Activated CD4-positive, alpha-beta T cell treated with anti-CD3 and anti-CD28 coated beads for 24 hours (primary cell): ENCODE results near the gene YWHAG.
"Not testable (repeated sequence)": the region's sequence is repeated elsewhere in the genome, so short reads cannot be mapped to it uniquely, and the experiment has no call there.

ENCODE experiments used
- DNase-seq, 2 donors: peaks; one replicate each; pipeline ENCODE4 v3.0.0-alpha.2; 2020; ENCODE audit warnings: low read depth in 2 of 2

YWHAG gene

GRCh38 chr7:76358481-76359110, at the start of gene YWHAG:
Gene YWHAG (minus strand): TSS chr7:76358991. CDS start chr7:76358808, 183 bp downstream.
- peak; percentile 80 to 84 for DNase-seq

GRCh38 chr7:76408121-76408560, 49.4 kb upstream of the YWHAG start:
- DNase-seq, result no peak

GRCh38 chr7:76407718-76408117, 48.9 kb upstream of the YWHAG start:
- DNase-seq, result no peak

- no peak for DNase-seq
Observed at GRCh38 chr7:76405738-76406137, 46.9 kb upstream of the YWHAG start.

- no peak for DNase-seq
Observed at GRCh38 chr7:76403780-76404494, 45.1 kb upstream of the YWHAG start.

- not testable (repeated sequence) for DNase-seq
Observed at GRCh38 chr7:76403097-76403496, 44.3 kb upstream of the YWHAG start.

- no peak for DNase-seq
Observed at GRCh38 chr7:76400248-76400647, 41.5 kb upstream of the YWHAG start.

- DNase-seq, result peak; percentile 75 to 85
Observed at GRCh38 chr7:76397409-76398183, 38.8 kb upstream of the YWHAG start.

- no peak for DNase-seq
Observed at GRCh38 chr7:76396864-76397263, 38.1 kb upstream of the YWHAG start.

- no peak for DNase-seq
Observed at GRCh38 chr7:76395965-76396726, 37.4 kb upstream of the YWHAG start.

- not testable (repeated sequence) for DNase-seq
Observed at GRCh38 chr7:76395605-76395964, 36.8 kb upstream of the YWHAG start.

GRCh38 chr7:76394957-76395356, 36.2 kb upstream of the YWHAG start:
- DNase-seq, result no peak

GRCh38 chr7:76393116-76394031, 34.6 kb upstream of the YWHAG start:
- peak; percentile 87 to 88 for DNase-seq

- DNase-seq, result no peak
Observed at GRCh38 chr7:76392531-76393115, 33.8 kb upstream of the YWHAG start.

- DNase-seq, result no peak
Observed at GRCh38 chr7:76390092-76390491, 31.3 kb upstream of the YWHAG start.

- not testable (repeated sequence) for DNase-seq
Observed at GRCh38 chr7:76387789-76388188, 29.0 kb upstream of the YWHAG start.

- no peak for DNase-seq
Observed at GRCh38 chr7:76386691-76387260, 28.0 kb upstream of the YWHAG start.

- DNase-seq, result no peak
Observed at GRCh38 chr7:76383089-76383944, 24.5 kb upstream of the YWHAG start.

- no peak for DNase-seq
Observed at GRCh38 chr7:76381814-76382213, 23.0 kb upstream of the YWHAG start.
